Right lobe of liver (tissue), 4 donors: ENCODE data around the gene KRTAP12-3.

Experiments
- POLR2A ChIP-seq: fragments of 450-650 bp; IDR thresholded peaks from one replicate; pipeline ENCODE4 v1.6.1; 2017; ENCODE audit warnings: antibody characterized with exemption, mild to moderate bottlenecking
- TF ChIP-seq, protein P1 (sequence below), 4 donors: fragments of 200-600 bp in 3 of 4; fragments of 450-650 bp in 1 of 4; IDR thresholded peaks; one replicate each; pipeline versions ENCODE4 v1.5.1 to v1.8.0; 2016 to 2022; ENCODE audit warnings: antibody characterized with exemption in 4 of 4, mild to moderate bottlenecking in 2 of 4
- donor health status: DM: no; HTN: no; CAD: no.
- donor health status: DM: no; HTN: no; CAD: no.
- donor health status: DM: no; HTN: yes; CAD: no.

- TF ChIP-seq, protein P1, sequence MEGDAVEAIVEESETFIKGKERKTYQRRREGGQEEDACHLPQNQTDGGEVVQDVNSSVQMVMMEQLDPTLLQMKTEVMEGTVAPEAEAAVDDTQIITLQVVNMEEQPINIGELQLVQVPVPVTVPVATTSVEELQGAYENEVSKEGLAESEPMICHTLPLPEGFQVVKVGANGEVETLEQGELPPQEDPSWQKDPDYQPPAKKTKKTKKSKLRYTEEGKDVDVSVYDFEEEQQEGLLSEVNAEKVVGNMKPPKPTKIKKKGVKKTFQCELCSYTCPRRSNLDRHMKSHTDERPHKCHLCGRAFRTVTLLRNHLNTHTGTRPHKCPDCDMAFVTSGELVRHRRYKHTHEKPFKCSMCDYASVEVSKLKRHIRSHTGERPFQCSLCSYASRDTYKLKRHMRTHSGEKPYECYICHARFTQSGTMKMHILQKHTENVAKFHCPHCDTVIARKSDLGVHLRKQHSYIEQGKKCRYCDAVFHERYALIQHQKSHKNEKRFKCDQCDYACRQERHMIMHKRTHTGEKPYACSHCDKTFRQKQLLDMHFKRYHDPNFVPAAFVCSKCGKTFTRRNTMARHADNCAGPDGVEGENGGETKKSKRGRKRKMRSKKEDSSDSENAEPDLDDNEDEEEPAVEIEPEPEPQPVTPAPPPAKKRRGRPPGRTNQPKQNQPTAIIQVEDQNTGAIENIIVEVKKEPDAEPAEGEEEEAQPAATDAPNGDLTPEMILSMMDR (IDR thresholded peaks at IDR 0.05) = no peak
- TF ChIP-seq POLR2A = no peak
These were observed 12.9 kb upstream of the KRTAP12-3 start for GRCh38 chr21:44644878-44645277.
